GM13976 (cell line): ENCODE measurements around the gene RNF39.
A peak's percentile ranks its signal among the peaks of the same experiment; 100 is the strongest.

Experiments used
- DNase-seq: peaks from one replicate; pipeline ENCODE4 v3.0.0; 2012; ENCODE audit warnings: low spot score
- in situ Hi-C: fragments of 300-500 bp; cut with MboI; formaldehyde crosslinking; loops from one replicate; pipeline ENCODE4 v1.12.0; 2022; ENCODE audit warnings: low sequenced_read_pairs, mixed read lengths, inconsistent platforms; ENCODE audit not compliant: unreplicated experiment
- TF ChIP-seq, protein P1 (sequence below): IDR thresholded peaks from 2 replicates; pipeline ENCODE4 v1.5.1; 2012; ENCODE audit warnings: borderline replicate concordance, mild to moderate bottlenecking; ENCODE audit not compliant: insufficient read depth; ENCODE audit errors: extremely low read depth, missing control alignments, control extremely low read depth

The RNF39 gene

DNA sequence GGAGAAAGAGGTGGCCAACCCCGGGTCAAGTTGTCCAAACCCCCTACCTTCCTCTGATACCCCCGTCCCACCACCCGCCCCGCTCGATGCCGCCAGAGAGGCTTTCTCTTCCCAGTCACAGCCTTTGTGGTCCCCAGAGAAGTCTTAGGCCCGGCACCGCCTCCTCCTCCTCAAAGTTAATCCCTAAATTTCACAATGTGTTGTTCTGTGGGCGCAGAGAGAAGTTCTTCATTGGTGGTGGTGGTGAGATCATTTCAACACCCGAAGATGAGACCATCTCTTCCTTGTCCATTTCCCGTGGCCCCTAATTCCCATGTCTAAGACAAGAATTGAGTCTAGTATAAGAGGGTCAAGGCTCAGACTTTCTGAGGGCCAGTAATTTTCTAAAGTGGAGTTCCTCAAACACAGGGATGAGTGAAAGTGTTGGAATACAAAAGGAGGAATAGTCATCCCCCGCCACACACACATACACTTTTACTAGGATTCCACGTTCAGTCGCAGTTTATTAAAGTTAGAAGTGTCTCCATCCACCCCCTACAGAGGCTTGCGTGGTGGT is 26.9 kb upstream of the RNF39 start:
- DNase-seq = peak; percentile 23

DNA sequence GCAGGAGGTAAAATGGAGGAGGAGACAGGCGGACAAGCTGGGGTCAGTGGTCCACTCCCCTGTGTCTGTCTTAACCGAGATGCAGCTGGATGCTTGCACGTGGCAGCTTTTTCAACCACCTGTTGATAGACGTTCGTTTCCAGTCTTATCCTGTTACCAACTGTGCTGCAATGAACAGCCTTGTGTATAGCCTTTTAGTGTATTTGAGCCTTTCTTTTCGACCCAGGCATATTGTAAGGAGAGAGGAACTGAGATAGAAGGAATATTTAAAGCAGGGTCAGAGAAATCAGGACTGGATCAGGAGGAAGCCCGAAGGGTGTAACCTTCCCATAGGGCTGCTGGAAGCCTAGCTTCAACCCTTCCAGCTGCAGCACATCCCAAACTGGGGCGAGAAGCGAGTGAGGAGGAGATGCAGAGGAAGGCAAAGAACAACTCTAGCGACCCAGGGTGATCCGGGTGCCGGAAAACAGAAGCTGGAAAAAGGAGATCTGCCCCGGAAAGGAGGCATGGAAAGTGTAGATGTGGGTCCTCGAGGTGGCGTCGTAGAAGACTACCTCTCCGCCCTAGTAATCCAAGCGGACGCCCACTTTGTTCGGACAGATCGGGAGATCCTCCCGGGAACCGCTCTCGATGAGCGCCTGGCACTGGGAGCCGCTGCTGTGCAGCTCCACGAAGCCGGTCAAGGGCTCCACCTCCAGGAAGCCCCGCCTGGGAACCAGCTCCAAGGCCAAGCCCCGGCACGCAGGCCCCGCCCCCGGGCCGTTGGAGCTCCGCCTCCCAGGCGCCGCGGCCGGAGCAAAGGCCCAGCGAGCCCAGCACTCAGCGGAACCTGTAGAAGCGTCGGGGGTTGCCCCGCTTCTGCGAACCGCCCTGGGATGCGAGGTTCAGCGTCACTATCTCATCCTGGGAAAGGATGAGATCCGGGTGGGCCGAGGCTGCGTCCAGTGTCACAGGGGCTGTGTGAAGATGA is 26.2 kb upstream of the RNF39 start:
- TF ChIP-seq, protein P1, sequence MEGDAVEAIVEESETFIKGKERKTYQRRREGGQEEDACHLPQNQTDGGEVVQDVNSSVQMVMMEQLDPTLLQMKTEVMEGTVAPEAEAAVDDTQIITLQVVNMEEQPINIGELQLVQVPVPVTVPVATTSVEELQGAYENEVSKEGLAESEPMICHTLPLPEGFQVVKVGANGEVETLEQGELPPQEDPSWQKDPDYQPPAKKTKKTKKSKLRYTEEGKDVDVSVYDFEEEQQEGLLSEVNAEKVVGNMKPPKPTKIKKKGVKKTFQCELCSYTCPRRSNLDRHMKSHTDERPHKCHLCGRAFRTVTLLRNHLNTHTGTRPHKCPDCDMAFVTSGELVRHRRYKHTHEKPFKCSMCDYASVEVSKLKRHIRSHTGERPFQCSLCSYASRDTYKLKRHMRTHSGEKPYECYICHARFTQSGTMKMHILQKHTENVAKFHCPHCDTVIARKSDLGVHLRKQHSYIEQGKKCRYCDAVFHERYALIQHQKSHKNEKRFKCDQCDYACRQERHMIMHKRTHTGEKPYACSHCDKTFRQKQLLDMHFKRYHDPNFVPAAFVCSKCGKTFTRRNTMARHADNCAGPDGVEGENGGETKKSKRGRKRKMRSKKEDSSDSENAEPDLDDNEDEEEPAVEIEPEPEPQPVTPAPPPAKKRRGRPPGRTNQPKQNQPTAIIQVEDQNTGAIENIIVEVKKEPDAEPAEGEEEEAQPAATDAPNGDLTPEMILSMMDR = no peak
- in situ Hi-C loops = no loop called here
- peak; percentile 88 for DNase-seq

More for the DNA sequence above, 26.9 kb upstream of the RNF39 start:
- in situ Hi-C loops = no loop called here
- TF ChIP-seq, protein P1 = no peak

DNA sequence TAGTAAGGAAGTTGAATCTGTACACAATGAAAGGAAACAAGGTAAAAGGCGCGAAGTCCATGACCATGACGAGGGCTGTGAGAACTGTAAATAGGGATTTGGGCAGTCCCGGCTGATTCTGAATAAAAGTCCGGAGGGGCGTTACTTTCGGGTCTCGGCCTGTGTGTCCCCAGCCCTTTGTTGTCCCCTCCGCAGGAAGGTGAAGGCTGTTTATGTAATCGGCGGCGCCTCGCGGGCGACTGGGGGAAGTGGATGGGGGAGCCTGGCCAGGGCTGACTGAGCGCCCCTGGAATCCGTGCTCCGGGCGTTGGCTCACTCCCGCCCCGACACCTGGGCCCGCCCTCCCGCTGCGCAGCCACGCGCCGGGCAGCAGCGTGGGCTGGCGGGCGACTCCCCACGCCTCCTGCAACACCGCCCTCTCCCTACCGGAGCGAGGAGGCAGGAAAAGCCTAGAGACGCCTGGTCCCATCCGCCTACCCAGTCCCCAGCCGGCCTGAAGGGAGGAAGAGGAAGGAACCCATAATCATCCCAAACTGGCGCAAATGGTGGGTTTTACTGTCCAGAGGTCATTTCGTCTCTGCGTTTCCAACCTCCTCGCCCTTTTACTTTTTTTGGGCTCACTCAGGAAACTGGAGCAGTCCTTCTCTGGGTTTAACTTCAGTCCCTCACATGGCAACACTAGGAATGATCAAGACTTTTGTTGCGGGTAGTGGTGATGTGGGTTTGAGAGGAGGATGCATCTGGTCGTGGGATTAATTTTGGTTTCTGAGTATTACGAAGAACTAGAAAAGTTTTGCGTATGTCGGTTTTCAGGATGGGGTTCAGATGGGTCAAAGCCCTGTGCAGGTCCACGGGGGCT is 25.2 kb upstream of the RNF39 start:
- peak; percentile 43 for DNase-seq
- in situ Hi-C loops = no loop called here
- TF ChIP-seq, protein P1 = no peak

DNA sequence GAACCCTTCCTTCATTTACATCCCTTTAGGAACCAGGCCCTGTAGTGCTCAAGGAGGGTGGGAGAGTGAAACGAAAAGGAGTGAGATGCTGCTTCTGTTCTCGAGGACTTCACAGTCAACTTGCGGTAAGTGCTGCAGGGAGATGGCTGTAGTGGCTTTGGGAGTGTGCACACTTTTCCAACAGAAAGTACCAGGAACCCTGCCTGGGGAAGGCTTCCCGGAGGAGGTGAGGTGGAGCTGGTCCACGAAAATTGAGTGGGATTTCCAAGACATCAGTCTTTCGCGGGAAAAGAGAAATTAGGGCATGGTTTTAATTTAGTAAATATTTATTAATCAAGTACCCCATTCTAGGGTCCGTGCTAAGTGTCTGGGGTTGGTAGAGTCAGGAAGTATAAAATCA is 24.6 kb upstream of the RNF39 start:
- no peak for DNase-seq
- TF ChIP-seq, protein P1 = no peak
- in situ Hi-C loops = no loop called here

DNA sequence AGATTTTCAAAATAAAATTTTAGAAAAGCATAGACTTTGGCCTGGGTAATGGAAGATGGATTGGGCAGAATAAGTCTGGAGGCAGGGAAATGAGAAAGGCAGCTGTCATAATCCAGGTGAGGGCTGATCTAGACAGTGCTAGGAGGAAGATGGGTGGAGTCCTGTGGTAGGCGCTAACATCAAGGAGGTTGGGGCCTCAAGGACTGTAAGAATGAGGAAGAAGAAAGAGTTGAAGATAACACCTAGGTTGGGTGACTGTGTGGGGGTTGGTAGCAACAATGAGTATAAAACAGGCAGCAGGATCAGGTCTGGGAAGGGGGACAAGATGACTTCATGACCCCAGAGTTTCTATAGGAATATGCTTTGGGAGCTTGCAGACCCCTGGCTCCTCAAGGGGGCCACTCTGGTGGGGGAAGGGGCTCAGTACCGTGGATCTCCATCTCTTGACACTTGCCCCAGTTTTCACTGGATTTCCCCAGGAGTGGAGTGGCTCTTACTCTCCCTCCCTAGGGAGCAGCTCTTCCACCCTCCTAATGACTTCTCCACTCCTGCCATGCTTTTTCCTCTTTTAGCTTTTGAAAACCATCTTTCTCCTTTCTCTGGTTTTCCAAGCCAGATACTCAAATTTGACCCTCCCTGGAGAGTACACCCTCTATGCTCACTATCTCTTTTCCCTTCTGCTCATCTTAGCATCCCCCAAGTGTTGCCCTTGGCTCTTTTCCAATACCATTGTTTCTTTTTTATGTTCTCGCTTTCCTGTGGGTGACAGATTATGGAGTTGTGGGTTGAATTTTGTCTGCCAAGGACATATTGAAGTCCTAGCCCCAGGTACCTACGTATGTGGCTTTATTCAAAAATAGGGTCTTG is 22.6 kb upstream of the RNF39 start:
- TF ChIP-seq, protein P1 = no peak
- in situ Hi-C loops = no loop called here
- DNase-seq = peak; percentile 24
